GM10847 (cell line): Measurements from ENCODE around the gene MVB12B.

Experiments used
- POLR2A ChIP-seq: IDR thresholded peaks from 2 replicates; pipeline ENCODE4 v1.6.1; 2011; ENCODE audit not compliant: insufficient read length; ENCODE audit errors: extremely low read depth

The MVB12B gene, protein sequence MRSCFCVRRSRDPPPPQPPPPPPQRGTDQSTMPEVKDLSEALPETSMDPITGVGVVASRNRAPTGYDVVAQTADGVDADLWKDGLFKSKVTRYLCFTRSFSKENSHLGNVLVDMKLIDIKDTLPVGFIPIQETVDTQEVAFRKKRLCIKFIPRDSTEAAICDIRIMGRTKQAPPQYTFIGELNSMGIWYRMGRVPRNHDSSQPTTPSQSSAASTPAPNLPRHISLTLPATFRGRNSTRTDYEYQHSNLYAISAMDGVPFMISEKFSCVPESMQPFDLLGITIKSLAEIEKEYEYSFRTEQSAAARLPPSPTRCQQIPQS

DNA sequence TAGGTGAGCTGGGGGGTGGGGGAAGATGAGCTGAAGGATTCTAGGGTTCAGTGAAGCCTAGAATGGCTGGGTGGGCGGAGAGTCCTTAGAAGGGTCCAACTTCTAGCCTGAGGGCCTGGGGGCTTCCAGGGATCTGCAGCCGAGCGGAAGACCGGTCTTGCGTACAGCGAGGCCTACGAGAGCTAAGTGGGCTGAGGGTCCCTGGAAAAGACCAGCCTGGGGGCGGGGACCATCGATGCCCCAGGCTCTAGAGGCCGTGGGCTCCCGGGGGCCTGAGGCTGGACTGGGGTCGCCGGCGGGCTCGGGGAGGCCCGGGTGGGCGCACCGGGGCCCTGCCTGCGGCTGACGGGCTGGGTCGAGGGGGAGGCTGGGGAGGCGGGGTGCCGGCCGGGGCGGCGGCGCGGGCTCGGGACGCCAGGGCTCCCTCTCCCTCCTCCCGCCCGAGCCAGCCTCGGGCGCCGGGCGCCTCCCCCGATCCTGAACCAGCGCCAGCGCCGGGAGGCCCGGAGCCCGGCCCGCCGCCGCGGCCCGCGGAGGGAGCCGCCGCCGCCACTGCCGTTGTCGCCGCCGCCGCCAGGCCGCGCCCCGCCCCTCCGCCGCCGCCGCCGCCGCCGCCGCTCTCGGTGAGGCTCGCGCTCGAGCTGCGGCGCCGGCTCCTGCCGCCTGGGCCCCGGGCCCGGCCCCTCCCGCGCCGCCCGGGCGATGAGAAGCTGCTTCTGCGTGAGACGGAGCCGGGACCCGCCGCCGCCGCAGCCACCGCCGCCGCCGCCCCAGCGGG is at the start of gene MVB12B:
TSS of gene MVB12B (plus strand) at position 602 of the 778 bp plus-strand sequence. CDS start at position 703, 101 bp downstream.
- no peak for TF ChIP-seq POLR2A

DNA sequence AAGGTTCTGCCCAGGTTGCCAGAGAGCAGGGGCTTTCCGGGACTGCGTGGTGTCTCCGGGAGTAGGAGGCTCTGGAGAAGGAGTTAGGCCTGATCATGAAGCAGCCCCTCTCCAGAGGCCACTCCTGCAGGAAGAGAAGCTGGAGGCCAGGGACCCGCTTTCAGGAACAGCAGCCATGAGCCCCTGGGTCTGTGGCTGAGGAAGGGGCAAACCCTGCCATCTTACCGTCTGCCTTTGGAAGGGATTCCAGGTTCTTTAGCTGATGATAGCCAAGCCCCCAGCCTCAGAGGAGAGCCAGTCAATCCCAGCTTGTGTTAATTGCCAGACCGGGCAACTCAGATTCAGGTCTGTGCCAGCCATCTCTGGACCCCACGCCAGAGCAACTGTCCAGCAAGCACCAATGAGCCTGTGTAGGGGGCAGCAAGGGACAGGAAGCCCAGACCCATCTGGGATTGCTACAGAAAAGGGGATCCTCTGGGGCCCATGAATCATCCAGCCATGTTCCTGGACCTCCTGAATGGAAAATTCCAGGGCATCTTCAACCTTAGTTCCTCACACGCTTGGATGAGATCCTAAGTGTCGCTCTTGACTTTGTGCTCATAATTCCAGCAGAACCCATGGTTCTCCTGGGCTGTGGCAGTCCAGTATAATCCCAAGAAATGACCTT is 42.7 kb upstream of the MVB12B start:
- TF ChIP-seq POLR2A, result no peak

DNA sequence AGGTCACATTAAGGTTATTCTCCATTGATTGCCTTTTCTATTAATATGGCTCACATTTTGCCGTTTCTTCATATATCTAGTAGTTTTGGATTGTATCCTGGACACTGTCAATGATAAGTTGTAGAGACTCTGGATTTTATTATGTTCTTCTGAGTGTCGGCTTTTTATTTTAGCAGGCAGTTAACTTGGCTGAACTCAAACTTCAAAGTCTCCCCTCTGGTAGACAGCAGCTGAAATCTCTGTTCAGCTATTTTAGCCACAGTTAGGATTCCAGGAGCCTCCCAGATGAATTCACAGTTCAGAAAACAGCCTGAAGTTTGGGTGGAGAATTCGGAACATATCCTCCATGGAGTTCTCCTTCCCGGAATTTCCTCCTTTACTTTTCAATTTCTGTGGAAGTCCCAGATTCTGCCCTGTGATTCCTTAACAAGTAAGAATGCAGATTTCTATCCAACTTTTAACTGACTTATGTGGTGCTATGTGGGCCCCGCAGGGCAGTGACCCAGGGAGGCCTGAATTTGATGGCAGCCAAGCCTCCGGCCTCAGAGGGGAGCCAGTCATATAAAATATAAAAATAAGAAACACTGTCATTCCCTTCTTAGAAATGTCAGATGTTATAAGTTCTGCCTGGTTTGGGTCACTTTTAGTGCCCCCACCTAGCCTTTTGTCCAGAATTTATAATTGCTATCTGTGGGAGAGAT is 39.3 kb upstream of the MVB12B start:
- no peak for TF ChIP-seq POLR2A

DNA sequence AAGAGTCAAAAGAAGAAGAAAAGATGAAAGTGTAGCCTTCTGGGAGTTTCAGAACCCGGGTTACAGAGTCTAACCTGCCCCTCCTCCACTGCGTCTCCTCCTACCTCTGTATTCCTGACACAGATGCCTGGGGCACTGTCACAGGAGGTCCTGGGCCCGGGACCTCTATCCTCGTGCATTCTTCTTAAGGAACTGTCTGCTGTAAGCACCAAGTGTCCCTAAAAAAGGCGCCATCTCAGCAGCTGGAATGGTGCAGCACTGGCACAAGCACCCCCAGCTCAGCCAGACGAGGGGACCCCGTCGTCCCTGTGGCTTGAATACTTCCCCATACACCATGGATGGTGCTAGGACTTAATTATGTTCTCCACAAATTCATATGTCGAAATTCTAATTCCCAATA is 35.8 kb upstream of the MVB12B start:
- TF ChIP-seq POLR2A, result no peak

DNA sequence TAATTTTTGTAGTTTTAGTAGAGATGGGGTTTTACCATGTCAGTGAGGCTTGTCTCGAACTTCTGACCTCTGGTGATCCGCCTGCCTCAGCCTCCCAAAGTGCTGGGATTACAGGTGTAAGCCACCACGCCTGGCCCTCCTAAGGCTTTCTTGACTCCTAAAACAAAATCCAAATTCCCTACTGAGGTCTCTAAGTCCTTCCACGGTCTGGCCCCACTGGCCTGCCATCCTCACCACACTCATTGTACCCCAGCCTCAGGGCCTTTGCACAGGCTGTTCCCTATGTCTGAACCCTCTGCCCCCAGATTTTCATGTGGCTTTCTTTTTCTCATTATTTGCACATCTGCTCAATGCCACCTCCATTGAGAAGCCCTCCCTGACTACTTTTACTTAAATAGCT is 34.7 kb upstream of the MVB12B start:
- TF ChIP-seq POLR2A, result no peak

DNA sequence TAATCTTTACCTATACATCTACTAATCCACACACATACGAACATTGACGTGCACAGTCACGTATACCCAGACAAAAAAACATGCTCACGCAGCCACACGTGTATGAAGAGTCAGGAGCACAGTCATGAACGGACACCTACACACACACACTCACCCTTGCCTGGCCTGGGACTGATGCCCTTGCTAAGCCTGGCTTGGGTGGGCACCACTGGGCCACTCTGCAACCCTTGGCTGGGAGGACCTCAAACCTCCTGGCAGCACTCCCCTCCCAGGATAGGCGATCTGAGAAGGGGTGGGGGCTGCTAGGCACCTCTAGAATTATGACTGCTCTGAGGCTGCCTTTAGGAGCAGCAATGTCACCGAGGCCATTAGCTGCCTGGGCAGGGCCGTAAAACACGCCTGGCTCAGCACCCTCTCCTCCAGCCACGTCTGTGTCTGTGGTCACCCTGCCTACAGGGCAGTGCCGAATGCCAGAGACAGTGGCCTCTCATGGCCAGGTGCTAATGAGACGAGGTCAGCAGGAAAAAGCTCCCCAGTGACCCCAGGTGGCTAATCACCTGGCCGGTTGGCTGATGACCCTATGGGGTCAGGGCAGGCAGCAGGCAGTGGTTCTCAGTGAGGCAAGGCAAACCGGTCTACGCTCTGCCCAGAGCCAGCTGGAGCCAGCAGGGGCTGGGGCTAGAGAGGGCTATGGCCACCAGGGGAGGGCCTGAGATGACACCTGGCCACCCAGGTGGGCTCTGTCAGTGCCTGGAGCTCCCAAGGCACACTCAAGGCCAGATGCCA is 33.7 kb upstream of the MVB12B start:
- TF ChIP-seq POLR2A, result no peak

DNA sequence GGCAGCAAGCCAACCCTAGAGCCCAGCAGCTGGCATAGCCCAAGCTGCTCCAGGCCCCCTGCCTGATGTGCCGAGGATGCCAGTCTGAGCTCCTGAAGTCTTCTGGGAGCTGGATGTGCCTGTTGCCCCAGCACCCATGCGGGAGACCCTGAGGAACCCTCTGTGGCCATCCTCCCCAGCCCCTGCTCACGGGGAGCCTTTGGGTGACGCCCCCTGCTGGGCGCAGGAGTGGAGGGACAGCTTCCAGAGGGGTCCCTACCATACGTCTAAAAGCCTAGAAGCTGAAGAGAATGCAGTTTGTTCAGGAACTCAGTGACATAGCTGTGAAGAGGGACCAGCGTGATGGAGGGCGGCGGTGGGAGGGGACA is 33.1 kb upstream of the MVB12B start:
- no peak for TF ChIP-seq POLR2A

DNA sequence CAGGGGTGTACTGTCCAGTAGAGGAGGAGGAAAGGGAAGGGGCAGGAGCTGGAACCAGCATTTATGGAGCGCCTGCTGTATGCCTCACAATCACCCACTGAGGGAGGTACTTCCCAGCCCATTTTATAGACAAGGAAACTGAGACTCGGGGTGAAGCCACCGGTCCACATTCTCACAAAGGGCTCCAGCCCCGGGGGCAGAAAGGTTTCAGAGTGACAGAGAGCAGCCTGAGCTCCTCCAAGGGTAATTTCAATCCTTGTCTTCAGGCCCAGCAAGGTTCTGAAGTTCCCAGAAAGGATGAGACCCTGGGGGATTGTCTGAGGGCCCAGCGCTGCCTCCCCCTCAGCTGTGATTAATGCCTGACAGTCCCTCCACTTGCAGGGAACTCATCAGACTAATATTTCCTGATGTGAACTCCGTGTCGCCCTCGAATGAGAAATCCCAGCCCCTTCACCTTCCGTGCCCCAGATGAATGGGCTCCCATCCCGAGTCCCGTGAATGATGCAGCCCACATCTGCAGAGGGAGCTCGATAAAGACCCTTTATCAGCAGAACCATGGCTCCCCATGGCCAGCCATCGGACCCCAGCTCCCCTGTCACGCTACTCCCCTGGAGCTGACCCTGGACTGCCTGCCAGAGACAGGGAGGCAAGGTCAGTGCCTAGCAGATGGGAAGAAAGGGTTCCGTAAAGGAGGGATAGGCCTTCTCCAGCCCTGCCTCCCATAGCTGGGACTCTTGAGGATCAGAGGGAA is 32.1 kb upstream of the MVB12B start:
- no peak for TF ChIP-seq POLR2A

DNA sequence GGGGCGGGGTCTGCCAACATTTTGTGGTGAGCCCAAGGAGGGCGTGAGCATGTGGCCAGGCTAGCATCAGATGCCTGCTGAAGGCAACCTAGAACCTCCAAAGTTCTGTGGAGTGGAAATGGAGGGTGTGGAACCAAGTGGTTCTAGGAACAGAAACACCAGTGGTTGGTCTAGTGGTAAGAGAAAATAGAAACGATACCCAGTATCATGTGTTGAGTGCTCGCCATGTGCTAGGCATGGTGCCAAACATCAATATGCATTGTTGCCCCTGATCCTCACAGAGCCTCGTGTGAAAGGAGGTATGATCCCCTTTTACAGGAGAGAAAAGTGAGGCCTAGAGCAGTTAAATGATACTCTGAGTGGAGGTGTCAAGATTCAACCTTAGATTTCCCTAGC is 31.5 kb upstream of the MVB12B start:
- TF ChIP-seq POLR2A, result no peak

DNA sequence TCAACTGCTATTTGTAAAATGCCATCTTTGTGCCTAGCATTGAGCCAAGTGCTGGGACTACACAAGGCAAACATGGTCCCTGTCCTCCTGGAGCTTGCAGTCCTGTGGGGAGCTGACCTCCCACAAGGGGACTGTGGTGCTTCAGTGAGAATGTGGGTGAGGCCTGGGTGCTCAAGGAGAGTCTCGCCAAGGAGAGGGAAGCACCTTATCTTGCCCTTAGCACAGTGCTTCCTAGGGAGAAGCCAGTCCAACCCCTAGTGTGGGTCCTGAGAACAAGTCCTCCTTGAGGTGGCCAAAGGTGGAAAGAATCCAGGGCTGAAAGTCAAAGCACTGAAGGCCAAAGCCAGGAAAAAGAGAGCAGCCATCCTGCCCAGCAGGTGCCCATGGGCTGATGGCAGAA is 31.1 kb upstream of the MVB12B start:
- TF ChIP-seq POLR2A, result no peak

DNA sequence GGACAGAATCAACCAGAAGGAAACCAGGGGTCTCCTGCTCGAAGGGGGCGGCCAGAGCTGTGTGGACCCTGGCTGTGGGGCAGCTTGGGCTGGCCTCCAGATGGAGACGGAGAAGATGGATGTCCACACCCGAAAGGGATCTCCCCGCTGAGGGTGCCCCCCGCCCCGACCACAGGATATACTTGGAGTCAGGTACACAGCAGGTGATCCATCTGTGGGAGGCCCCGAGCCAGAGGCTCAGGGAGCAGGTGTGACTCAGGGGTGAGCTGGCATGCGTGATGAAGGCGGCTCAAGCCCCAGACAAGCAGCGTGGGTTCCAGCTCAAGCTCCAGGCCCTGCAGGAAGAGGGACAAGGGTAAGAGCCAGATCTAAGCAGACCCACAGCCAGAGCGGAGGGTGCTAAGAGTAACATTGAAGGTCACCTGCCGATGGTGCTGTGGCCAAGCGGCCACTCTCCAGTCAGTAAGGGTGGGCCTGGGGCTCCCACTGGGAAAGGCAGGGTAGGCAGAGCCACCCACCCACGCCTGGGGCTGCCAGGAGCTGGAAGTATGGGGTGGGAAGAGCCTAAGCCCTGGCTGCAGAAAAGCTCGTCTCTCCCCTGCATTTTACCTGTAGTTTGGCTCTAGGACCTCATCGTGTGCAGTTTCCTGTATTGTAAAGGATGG is 30.6 kb upstream of the MVB12B start:
- no peak for TF ChIP-seq POLR2A

DNA sequence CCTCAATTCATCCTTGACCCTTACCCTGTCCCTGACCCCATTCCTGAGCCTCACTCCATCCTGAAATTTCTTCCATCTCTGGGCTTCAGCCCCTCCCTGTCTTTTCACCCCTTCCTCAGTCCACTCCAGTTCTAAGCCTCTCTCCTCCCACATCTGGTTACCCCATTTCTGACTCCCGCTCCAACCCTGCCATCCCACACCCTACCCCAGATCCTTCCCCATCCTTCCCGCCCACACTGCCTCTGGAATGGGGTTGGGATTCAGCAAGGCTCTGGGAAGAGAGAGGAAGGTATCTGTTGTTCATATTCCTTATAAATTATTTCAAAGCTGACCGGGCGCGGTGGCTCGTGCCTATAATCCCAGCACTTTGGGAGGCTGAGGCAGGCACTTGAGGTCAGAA is 29.9 kb upstream of the MVB12B start:
- no peak for TF ChIP-seq POLR2A

DNA sequence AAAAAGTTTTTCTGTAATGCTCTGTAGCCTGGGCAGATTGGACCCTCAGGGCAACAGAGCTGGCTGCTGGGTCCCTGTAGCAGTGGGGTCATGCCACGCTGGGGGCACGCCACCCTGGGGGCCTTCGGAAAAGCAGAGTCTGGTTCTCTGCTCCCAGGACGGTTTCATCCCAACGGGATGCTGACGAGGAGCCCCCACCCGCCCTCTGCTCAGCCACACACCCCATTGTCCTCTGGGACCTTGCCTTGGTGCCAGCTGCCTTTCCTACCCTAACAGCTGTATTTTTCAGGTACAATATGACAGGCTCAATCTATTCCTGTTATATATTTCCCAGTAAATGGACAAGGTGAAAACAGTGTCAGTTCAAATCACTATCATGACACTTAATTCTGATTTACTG is 29.0 kb upstream of the MVB12B start:
- no peak for TF ChIP-seq POLR2A
